IMR-90 (cell line): ENCODE measurements around the gene RAI14. TPM values are rescaled to one million over a fixed set of nuclear protein-coding genes. Genes with fewer than 3 reads are reported as not detected.

Experiments
- ATAC-seq: fragments of 200-7000 bp; cut with Tn5 transposase; 2 replicates; pipeline ENCODE4 v1.9.1; 2020; ENCODE audit warnings: low read depth, mild to moderate bottlenecking, moderate library complexity
- BruUV-seq: library from RNA; stranded (reverse); fragments of 400-500 nt; replicated peaks from 2 replicates; lab custom pipeline; 2021; lab: Mats Ljungman, UMichigan
- CTCF ChIA-PET: fragments of 300-600 bp; formaldehyde crosslinking; extraction: SDS; loops from one replicate; lab custom pipeline; 2021; ENCODE audit warnings: antibody characterized with exemption; lab: Yijun Ruan, JAX
- POLR2A ChIA-PET: fragments of 300-600 bp; sonication (Branson Sonifier 250); formaldehyde crosslinking; loops from one replicate; lab custom pipeline; 2022; ENCODE audit warnings: antibody characterized with exemption; ENCODE audit not compliant: unreplicated experiment; lab: Charles Lee
- DNase-seq: peaks from one replicate; pipeline ENCODE4 v3.0.0; 2013
- H2AFZ ChIP-seq: replicated peaks from 2 replicates; pipeline ENCODE3; 2013; ENCODE audit warnings: low read length, mild to moderate bottlenecking; ENCODE audit not compliant: poor library complexity
- H2AK5ac ChIP-seq: 2 replicates; pipeline ENCODE4 v1.6.1; 2013; ENCODE audit warnings: low read depth, low read length, inconsistent platforms
- H2AK9ac ChIP-seq: replicated peaks from 2 replicates; pipeline ENCODE3; 2013; ENCODE audit warnings: mild to moderate bottlenecking, low read depth, low read length, moderate library complexity; ENCODE audit not compliant: poor library complexity
- H2BK120ac ChIP-seq: 2 replicates; pipeline ENCODE4 v1.6.1; 2013; ENCODE audit warnings: low read depth, low read length, inconsistent platforms
- H2BK15ac ChIP-seq: 3 replicates; pipeline ENCODE4 v1.6.1; 2013; ENCODE audit warnings: low read depth, low read length, inconsistent platforms
- H2BK20ac ChIP-seq: 2 replicates; pipeline ENCODE4 v1.6.1; 2013; ENCODE audit warnings: low read depth, mild to moderate bottlenecking, inconsistent platforms, low read length, moderate library complexity
- H2BK5ac ChIP-seq: 2 replicates; pipeline ENCODE4 v1.6.1; 2013; ENCODE audit warnings: mild to moderate bottlenecking, low read depth, low read length, inconsistent platforms; ENCODE audit not compliant: poor library complexity, severe bottlenecking
- H3K14ac ChIP-seq: replicated peaks from 2 replicates; pipeline ENCODE4 v1.6.1; 2013; ENCODE audit warnings: low read depth, low read length, inconsistent platforms
- H3K18ac ChIP-seq: 2 replicates; pipeline ENCODE4 v1.6.1; 2013; ENCODE audit warnings: low read depth, low read length, control low read depth
- H3K23ac ChIP-seq: 2 replicates; pipeline ENCODE4 v1.6.1; 2013; ENCODE audit warnings: low read depth, low read length, inconsistent platforms
- H3K27ac ChIP-seq: 2 replicates; pipeline ENCODE4 v1.5.1; 2013; ENCODE audit warnings: mild to moderate bottlenecking, control low read depth, low read length; ENCODE audit not compliant: insufficient read depth
- H3K27me3 ChIP-seq: 2 replicates; pipeline ENCODE4 v1.6.1; 2013; ENCODE audit warnings: low read length; ENCODE audit not compliant: control insufficient read depth, insufficient read depth
- H3K36me3 ChIP-seq: 2 replicates; pipeline ENCODE4 v1.6.1; 2013; ENCODE audit warnings: low read length, mixed read lengths; ENCODE audit not compliant: control insufficient read depth, insufficient read depth
- H3K4ac ChIP-seq: 2 replicates; pipeline ENCODE4 v1.6.1; 2013; ENCODE audit warnings: low read depth, low read length, inconsistent platforms
- H3K4me1 ChIP-seq: 2 replicates; pipeline ENCODE4 v1.6.1; 2013; ENCODE audit warnings: low read length, mixed read lengths; ENCODE audit not compliant: control insufficient read depth, insufficient read depth
- H3K4me2 ChIP-seq: 2 replicates; pipeline ENCODE4 v1.6.1; 2013; ENCODE audit warnings: low read depth, mild to moderate bottlenecking, control low read depth, low read length, moderate library complexity
- H3K4me3 ChIP-seq: 2 replicates; pipeline ENCODE4 v1.5.1; 2013; ENCODE audit warnings: low read depth, mild to moderate bottlenecking, control low read depth, low read length, moderate library complexity; ENCODE audit not compliant: insufficient read depth
- H3K56ac ChIP-seq: 2 replicates; pipeline ENCODE4 v1.6.1; 2013; ENCODE audit warnings: low read length, inconsistent platforms; ENCODE audit not compliant: insufficient read depth; ENCODE audit errors: extremely low read depth
- H3K79me1 ChIP-seq, 2 experiments: 2 replicates each; pipeline ENCODE4 v1.6.1; 2013; ENCODE audit warnings: low read length in 2 of 2, inconsistent platforms in 1 of 2, low read depth in 1 of 2
- H3K9ac ChIP-seq: 2 replicates; pipeline ENCODE4 v1.6.1; 2013; ENCODE audit warnings: low read depth, low read length, control low read depth
- H3K9me1 ChIP-seq: 2 replicates; pipeline ENCODE4 v1.6.1; 2013; ENCODE audit warnings: low read length, inconsistent platforms; ENCODE audit not compliant: insufficient read depth
- H3K9me3 ChIP-seq: 2 replicates; pipeline ENCODE4 v1.6.1; 2013; ENCODE audit warnings: low read length; ENCODE audit not compliant: control insufficient read depth, insufficient read depth
- H4K20me1 ChIP-seq: 2 replicates; pipeline ENCODE4 v1.6.1; 2013; ENCODE audit warnings: low read length, inconsistent platforms; ENCODE audit not compliant: insufficient read depth
- H4K5ac ChIP-seq: 2 replicates; pipeline ENCODE4 v1.6.1; 2013; ENCODE audit warnings: mild to moderate bottlenecking, low read depth, low read length, control low read depth
- H4K8ac ChIP-seq, 2 experiments: 2 replicates each; pipeline ENCODE4 v1.6.1; 2013; ENCODE audit warnings: low read depth in 2 of 2, low read length in 2 of 2, control low read depth in 1 of 2, inconsistent platforms in 1 of 2
- H4K91ac ChIP-seq: 2 replicates; pipeline ENCODE4 v1.6.1; 2013; ENCODE audit warnings: low read depth, low read length, inconsistent platforms; ENCODE audit not compliant: insufficient read depth
- CHD1 ChIP-seq: IDR thresholded peaks from 2 replicates; pipeline ENCODE4 v1.6.1; 2012; ENCODE audit warnings: low read depth, low read length, improper control_type of control experiment
- FOS ChIP-seq: fragments of 150-350 bp; IDR thresholded peaks from 2 replicates; pipeline ENCODE4 v1.6.1; 2016; ENCODE audit warnings: low read depth, low read length
- MAZ ChIP-seq: IDR thresholded peaks from 2 replicates; pipeline ENCODE4 v1.6.1; 2012; ENCODE audit warnings: low read depth, mild to moderate bottlenecking, low read length, improper control_type of control experiment, moderate library complexity, borderline replicate concordance
- POLR2A ChIP-seq: IDR thresholded peaks from 2 replicates; pipeline ENCODE4 v1.6.1; 2012; ENCODE audit warnings: mild to moderate bottlenecking, low read depth, low read length
- RCOR1 ChIP-seq: IDR thresholded peaks from 2 replicates; pipeline ENCODE4 v1.6.1; 2012; ENCODE audit warnings: mild to moderate bottlenecking, low read length, improper control_type of control experiment; ENCODE audit not compliant: insufficient replicate concordance
- RFX5 ChIP-seq: IDR thresholded peaks from 2 replicates; pipeline ENCODE4 v1.8.0; 2012; ENCODE audit warnings: low read depth, mild to moderate bottlenecking, low read length, moderate library complexity
- SMC3 ChIP-seq: fragments of 150-350 bp; IDR thresholded peaks from 2 replicates; pipeline ENCODE4 v1.6.1; 2016; ENCODE audit warnings: low read depth, mild to moderate bottlenecking, antibody characterized with exemption, low read length, moderate library complexity
- WGBS, 2 experiments: methylation state at CpG; one replicate each; pipeline versions ENCODE4 v1.1.5 to v1.1.7; 2013; ENCODE audit warnings: missing lambda C conversion rate in 2 of 2; ENCODE audit not compliant: insufficient read length in 1 of 2; ENCODE audit errors: extremely low coverage in 2 of 2; 5-methylcytosine and 5-hydroxymethylcytosine counted together
- dilution Hi-C: fragments of 300-500 bp; cut with HindIII; formaldehyde crosslinking; loops from one replicate; pipeline ENCODE4 v1.14.3; 2018; ENCODE audit warnings: low sequenced_read_pairs; ENCODE audit not compliant: unreplicated experiment
- in situ Hi-C: fragments of 300-500 bp; cut with MboI; formaldehyde crosslinking; loops from 3 replicates; pipeline ENCODE4 v1.14.3; 2019; ENCODE audit warnings: low sequenced_read_pairs, inconsistent platforms, mixed read lengths
- intact Hi-C: fragments of 100-400 bp; cut with micrococcal nuclease; formaldehyde crosslinking; loops from 2 replicates; pipeline ENCODE4 v1.10.0; 2022
- polyA plus RNA-seq, 3 experiments: library from polyadenylated mRNA; depleted of rRNA; stranded (reverse); fragments of >200 nt; gene quantifications; 2 replicates each; pipeline ENCODE4 v1.2.3, GENCODE V29; 2012; ENCODE audit warnings: low replicate concordance in 1 of 3
- total RNA-seq: library from RNA; depleted of rRNA; stranded (reverse); fragments of >200 nt; gene quantifications from 2 replicates; pipeline ENCODE4 v1.2.3, GENCODE V29; 2012
- TF ChIP-seq, protein P1 (sequence below): fragments of 150-350 bp; IDR thresholded peaks from 2 replicates; pipeline ENCODE4 v1.6.1; 2017; ENCODE audit warnings: mild to moderate bottlenecking, antibody characterized with exemption, low read length, low read depth
- TF ChIP-seq, protein P2 (sequence below): fragments of 150-350 bp; IDR thresholded peaks from 2 replicates; pipeline ENCODE4 v1.6.1; 2016; ENCODE audit warnings: low read depth, mild to moderate bottlenecking, low read length, moderate library complexity, borderline replicate concordance
- TF ChIP-seq, protein P3 (sequence below): conservative IDR thresholded peaks from 2 replicates; pipeline ENCODE4 v1.5.1; 2012; ENCODE audit warnings: mild to moderate bottlenecking, low read depth, low read length, improper control_type of control experiment

RAI14 gene
- total and polyA plus RNA-seq, 2 of the 4 experiments (the other 2 are of a cell fraction), result 221 to 267 TPM

DNA sequence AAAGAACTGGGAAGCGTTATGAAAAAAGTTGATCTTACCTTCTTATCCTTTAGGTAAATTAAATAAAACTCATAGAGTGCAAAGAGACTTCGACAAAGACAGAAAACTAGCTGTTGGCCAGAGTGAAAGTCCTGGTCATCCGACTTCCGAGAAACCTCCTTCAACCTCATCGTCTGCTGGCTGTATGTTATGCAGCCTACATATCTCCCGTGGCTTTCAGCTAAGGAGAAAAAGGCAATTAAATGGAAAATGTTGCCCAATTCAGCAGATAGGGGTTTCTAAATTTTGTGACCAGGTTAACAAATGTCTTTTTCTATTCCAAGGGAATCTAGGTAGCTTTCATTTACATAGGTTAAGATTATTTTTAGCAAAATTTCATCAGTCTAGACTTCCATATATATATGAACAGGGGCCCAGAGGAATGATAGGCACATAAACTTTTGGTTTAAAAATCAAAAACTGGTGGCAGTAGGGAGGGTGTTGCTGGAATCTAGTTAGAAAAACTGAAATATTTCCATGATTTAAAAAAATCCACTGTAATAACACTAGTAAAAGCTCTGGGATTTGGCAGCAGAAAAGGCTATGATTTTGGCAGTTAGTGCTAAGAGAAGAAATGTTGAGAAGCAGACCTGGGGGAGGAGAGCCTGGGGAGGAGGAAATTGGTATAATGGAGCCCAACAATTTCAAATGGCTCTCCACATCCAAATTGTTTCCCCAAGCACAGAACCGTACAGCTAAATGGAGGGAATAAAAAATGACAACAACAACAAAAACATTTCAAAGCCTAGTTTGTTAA, 32.1 kb downstream of the RAI14 start:
- H2BK20ac ChIP-seq, result no peak overlapping the region
- ChIA-PET POLR2A (no interaction called here), CTCF (interaction anchor here (0.6 to 1.2 kb wide), 3 partner anchors 9 to 315 kb away, joined by 3 to 5 read pairs (median 4); no protein-coding TSS in a partner anchor)
- peak overlapping the region; percentile 97 for H2BK5ac ChIP-seq
- H3K9me3 ChIP-seq, result no peaks in the 10 kb centered on the region
- H3K4ac ChIP-seq, result no peak overlapping the region
- no peak overlapping the region for H3K4me3 ChIP-seq
- H4K8ac ChIP-seq, result no peak overlapping the region
- H3K4me2 ChIP-seq, result no peak overlapping the region
- ATAC-seq (no peak), DNase-seq (no peak)
- TF ChIP-seq FOS, result no peak
- TF ChIP-seq, protein P1, sequence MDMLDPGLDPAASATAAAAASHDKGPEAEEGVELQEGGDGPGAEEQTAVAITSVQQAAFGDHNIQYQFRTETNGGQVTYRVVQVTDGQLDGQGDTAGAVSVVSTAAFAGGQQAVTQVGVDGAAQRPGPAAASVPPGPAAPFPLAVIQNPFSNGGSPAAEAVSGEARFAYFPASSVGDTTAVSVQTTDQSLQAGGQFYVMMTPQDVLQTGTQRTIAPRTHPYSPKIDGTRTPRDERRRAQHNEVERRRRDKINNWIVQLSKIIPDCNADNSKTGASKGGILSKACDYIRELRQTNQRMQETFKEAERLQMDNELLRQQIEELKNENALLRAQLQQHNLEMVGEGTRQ, result no peak
- TF ChIP-seq RCOR1, result no peak
- TF ChIP-seq, protein P2, sequence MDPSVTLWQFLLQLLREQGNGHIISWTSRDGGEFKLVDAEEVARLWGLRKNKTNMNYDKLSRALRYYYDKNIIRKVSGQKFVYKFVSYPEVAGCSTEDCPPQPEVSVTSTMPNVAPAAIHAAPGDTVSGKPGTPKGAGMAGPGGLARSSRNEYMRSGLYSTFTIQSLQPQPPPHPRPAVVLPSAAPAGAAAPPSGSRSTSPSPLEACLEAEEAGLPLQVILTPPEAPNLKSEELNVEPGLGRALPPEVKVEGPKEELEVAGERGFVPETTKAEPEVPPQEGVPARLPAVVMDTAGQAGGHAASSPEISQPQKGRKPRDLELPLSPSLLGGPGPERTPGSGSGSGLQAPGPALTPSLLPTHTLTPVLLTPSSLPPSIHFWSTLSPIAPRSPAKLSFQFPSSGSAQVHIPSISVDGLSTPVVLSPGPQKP, result no peak
- TF ChIP-seq CHD1, result no peak
- TF ChIP-seq RFX5, result no peak
- TF ChIP-seq SMC3, result no peak
- TF ChIP-seq POLR2A, result no peak
- TF ChIP-seq, protein P3, sequence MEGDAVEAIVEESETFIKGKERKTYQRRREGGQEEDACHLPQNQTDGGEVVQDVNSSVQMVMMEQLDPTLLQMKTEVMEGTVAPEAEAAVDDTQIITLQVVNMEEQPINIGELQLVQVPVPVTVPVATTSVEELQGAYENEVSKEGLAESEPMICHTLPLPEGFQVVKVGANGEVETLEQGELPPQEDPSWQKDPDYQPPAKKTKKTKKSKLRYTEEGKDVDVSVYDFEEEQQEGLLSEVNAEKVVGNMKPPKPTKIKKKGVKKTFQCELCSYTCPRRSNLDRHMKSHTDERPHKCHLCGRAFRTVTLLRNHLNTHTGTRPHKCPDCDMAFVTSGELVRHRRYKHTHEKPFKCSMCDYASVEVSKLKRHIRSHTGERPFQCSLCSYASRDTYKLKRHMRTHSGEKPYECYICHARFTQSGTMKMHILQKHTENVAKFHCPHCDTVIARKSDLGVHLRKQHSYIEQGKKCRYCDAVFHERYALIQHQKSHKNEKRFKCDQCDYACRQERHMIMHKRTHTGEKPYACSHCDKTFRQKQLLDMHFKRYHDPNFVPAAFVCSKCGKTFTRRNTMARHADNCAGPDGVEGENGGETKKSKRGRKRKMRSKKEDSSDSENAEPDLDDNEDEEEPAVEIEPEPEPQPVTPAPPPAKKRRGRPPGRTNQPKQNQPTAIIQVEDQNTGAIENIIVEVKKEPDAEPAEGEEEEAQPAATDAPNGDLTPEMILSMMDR, result no peak
- TF ChIP-seq MAZ, result no peak
- H2AK9ac ChIP-seq, result no peak overlapping the region
- peaks cover 18% of the 10 kb centered on the region for H3K4me1 ChIP-seq
- no peak overlapping the region for H3K56ac ChIP-seq
- intact Hi-C loops (loop anchor here (10.0 kb wide), 1 partner anchor 163 kb away; no protein-coding TSS in a partner anchor), in situ Hi-C loops (no loop called here), dilution Hi-C loops (no loop called here)
- peaks cover 90% of the 10 kb centered on the region for H4K20me1 ChIP-seq
- no peak overlapping the region for H3K18ac ChIP-seq
- no peak overlapping the region for H4K5ac ChIP-seq
- H4K91ac ChIP-seq, result no peak overlapping the region
- H2AK5ac ChIP-seq, result no peak overlapping the region
- no peak overlapping the region for H2BK120ac ChIP-seq
- peaks cover 31% of the 10 kb centered on the region for H3K9me1 ChIP-seq
- H2BK15ac ChIP-seq, result no peak overlapping the region
- H3K36me3 ChIP-seq, result peaks cover 27% of the 10 kb centered on the region
- H3K27me3 ChIP-seq, result no peaks in the 10 kb centered on the region
- H3K79me1 ChIP-seq, result peaks cover 15 to 77% of the 10 kb centered on the region in 2 experiments
- no peak overlapping the region for H3K9ac ChIP-seq
- no CpG with 5 or more reads among the region's 7 CpGs for WGBS, 2 experiments
- BruUV-seq, result no TSS peak
- 0 out of 2 replicates have a peak overlapping the region, but pooled peaks have one; percentile 44 for H3K14ac ChIP-seq
- H3K23ac ChIP-seq, result 0 out of 2 replicates have a peak overlapping the region, but pooled peaks have one; percentile 19
- no peak overlapping the region for H2AFZ ChIP-seq
- peak overlapping the region; percentile 32; the same call in 1 of the 2 replicates for H3K27ac ChIP-seq
